K562 (cell line): Measurements from ENCODE around the gene KMT2C. TPM values are rescaled to one million over a fixed set of nuclear protein-coding genes. Genes with fewer than 3 reads are reported as not detected.

ENCODE experiments used
- ARNT ChIP-seq, 2 experiments: fragments of 450-650 bp; IDR thresholded peaks; 2 replicates each; pipeline ENCODE4 v1.6.1; 2016; ENCODE audit warnings: mild to moderate bottlenecking in 1 of 2
- DPF2 ChIP-seq: fragments of 450-650 bp; IDR thresholded peaks from 2 replicates; pipeline ENCODE4 v1.6.1; 2016
- ETV1 ChIP-seq: fragments of 450-650 bp; conservative IDR thresholded peaks from 2 replicates; pipeline ENCODE4 v1.6.1; 2016; ENCODE audit warnings: missing genetic modification characterization, control low read depth, low read depth, missing compliant biosample characterization
- FOSL1 ChIP-seq: fragments of 200-800 bp; sonication (Bioruptor generic); conservative IDR thresholded peaks from 2 replicates; pipeline ENCODE4 v1.6.1; 2016; ENCODE audit warnings: missing genetic modification characterization, missing compliant biosample characterization
- FOXK2 ChIP-seq, 2 experiments: fragments of 450-650 bp; IDR thresholded peaks in 1 of 2; conservative IDR thresholded peaks in 1 of 2; 2 replicates each; pipeline ENCODE4 v1.6.1; 2016; ENCODE audit warnings: low read depth in 2 of 2, mild to moderate bottlenecking in 1 of 2
- HDAC2 ChIP-seq: fragments of 450-650 bp; IDR thresholded peaks from 2 replicates; pipeline ENCODE4 v1.6.1; 2016; ENCODE audit warnings: mild to moderate bottlenecking
- LEF1 ChIP-seq: fragments of 450-650 bp; IDR thresholded peaks from 2 replicates; pipeline ENCODE4 v1.6.1; 2016; ENCODE audit warnings: mild to moderate bottlenecking
- MEF2D ChIP-seq: conservative IDR thresholded peaks from 2 replicates; pipeline ENCODE4 v1.6.1; 2016; ENCODE audit warnings: low read depth, missing genetic modification characterization, missing compliant biosample characterization
- NBN ChIP-seq: fragments of 450-650 bp; IDR thresholded peaks from 2 replicates; pipeline ENCODE4 v1.6.1; 2016; ENCODE audit warnings: low read depth, mild to moderate bottlenecking
- NRF1 ChIP-seq, 2 experiments: fragments of 450-650 bp; IDR thresholded peaks in 1 of 2; conservative IDR thresholded peaks in 1 of 2; 2 replicates each; pipeline ENCODE4 v1.6.1; 2014; ENCODE audit warnings: mild to moderate bottlenecking in 2 of 2
- PTBP1 ChIP-seq: fragments of 200-400 bp; formaldehyde crosslinking; IDR thresholded peaks from 2 replicates; pipeline ENCODE4 v1.6.1; 2017; ENCODE audit warnings: low read depth, low read length
- SMARCB1 ChIP-seq: IDR thresholded peaks from 2 replicates; pipeline ENCODE4 v1.6.1; 2011; ENCODE audit warnings: improper control_type of control experiment, low read depth; ENCODE audit not compliant: insufficient read length
- polyA plus RNA-seq, 8 experiments: library from polyadenylated mRNA; depleted of rRNA in 4 of 8; stranded (reverse) in 5 of 8; unstranded in 3 of 8; fragments of >200 nt; fragmentation: Nextera tagmentation in 2 of 8; fragmentation: Illumina TruSeq in 1 of 8; extraction: Ambion mirVana in 2 of 8; extraction: Trizol in 1 of 8; gene quantifications; 2 replicates each; pipeline versions ENCODE4 v1.2.1 to v1.2.3, GENCODE V29; 2011 to 2014; ENCODE audit warnings: inconsistent platforms in 1 of 8, missing spikeins in 1 of 8
- total RNA-seq, 7 experiments: library from RNA; depleted of rRNA in 6 of 7; stranded (reverse); fragments of >200 nt in 6 of 7; fragmentation: Illumina TruSeq in 2 of 7; extraction: Trizol in 2 of 7; gene quantifications; 2 replicates each; pipeline versions ENCODE4 v1.2.1 to v1.2.3, GENCODE V29; 2011 to 2021; ENCODE audit warnings: low replicate concordance in 1 of 7
- TF ChIP-seq, protein P1 (sequence below), 2 experiments: fragments of 450-650 bp in 1 of 2; sonication (generic) in 1 of 2; formaldehyde crosslinking in 1 of 2; IDR thresholded peaks in 1 of 2; conservative IDR thresholded peaks in 1 of 2; 2 replicates each; pipeline versions ENCODE4 v1.6.1 to v1.8.1; 2016 to 2023; ENCODE audit warnings: mild to moderate bottlenecking in 2 of 2, moderate library complexity in 2 of 2, inconsistent platforms in 1 of 2, missing genetic modification reagents in 1 of 2
- TF ChIP-seq, protein P2 (sequence below), 2 experiments: fragments of 450-650 bp; IDR thresholded peaks; 2 replicates each; pipeline ENCODE4 v1.6.1; 2016
- TF ChIP-seq, protein P3 (sequence below), 2 experiments: fragments of 450-650 bp; IDR thresholded peaks; 2 replicates each; pipeline ENCODE4 v1.6.1; 2016; ENCODE audit warnings: mild to moderate bottlenecking in 2 of 2, borderline replicate concordance in 1 of 2, low read depth in 1 of 2, moderate library complexity in 1 of 2
- TF ChIP-seq, protein P4 (sequence below): sonication (generic); formaldehyde crosslinking; IDR thresholded peaks from 2 replicates; pipeline ENCODE4 v1.4.0; 2020; ENCODE audit warnings: mild to moderate bottlenecking, missing genetic modification reagents

The KMT2C gene
- total and polyA plus RNA-seq, 9 of the 15 experiments (the other 6 are each of a cell fraction or from before 2014, with no cell fraction given) = 4.9 to 67.8 (median 27.1) TPM

DNA sequence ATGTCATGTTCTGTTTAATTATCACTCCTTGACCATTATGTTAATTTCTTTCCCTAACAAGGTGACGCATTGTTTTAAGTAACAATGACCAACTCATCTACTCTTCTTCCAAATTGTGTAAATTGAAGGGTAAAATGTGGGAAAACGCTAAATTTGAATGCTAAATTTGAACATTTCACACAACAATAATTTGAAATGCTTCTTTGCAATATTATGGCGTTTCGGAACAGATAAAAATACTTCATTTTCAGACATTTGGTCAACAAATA, 29.2 kb upstream of the KMT2C start (continued):
- TF ChIP-seq, protein P1, sequence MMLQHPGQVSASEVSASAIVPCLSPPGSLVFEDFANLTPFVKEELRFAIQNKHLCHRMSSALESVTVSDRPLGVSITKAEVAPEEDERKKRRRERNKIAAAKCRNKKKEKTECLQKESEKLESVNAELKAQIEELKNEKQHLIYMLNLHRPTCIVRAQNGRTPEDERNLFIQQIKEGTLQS (IDR thresholded peaks at IDR 0.05) = peak; percentile 54
- TF ChIP-seq, protein P1 (CRISPR knock-in tag; conservative IDR thresholded peaks at IDR 0.05) = no peak
- TF ChIP-seq, protein P2, sequence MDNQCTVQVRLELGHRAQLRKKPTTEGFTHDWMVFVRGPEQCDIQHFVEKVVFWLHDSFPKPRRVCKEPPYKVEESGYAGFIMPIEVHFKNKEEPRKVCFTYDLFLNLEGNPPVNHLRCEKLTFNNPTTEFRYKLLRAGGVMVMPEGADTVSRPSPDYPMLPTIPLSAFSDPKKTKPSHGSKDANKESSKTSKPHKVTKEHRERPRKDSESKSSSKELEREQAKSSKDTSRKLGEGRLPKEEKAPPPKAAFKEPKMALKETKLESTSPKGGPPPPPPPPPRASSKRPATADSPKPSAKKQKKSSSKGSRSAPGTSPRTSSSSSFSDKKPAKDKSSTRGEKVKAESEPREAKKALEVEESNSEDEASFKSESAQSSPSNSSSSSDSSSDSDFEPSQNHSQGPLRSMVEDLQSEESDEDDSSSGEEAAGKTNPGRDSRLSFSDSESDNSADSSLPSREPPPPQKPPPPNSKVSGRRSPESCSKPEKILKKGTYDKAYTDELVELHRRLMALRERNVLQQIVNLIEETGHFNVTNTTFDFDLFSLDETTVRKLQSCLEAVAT (IDR thresholded peaks at IDR 0.05) = peak in 1 of 2 experiments; percentile 4; a peak in 1 of 4 replicates
- TF ChIP-seq ETV1 (0 out of 2 replicates have a peak, but pooled peaks have one; percentile 50), LEF1 (0 out of 2 replicates have a peak, but pooled peaks have one; percentile 33), HDAC2 (0 out of 2 replicates have a peak, but pooled peaks have one; percentile 40), SMARCB1 (no peak), DPF2 (peak; percentile 49; the same call in 1 of the 2 replicates), FOXK2 (conservative IDR thresholded peaks at IDR 0.05 in 1 of 2, IDR thresholded peaks at IDR 0.05 in 1 of 2; ENCODE audit: low read depth in 2 of 2) (peak in 1 of 2 experiments; percentile 33; a peak in 1 of 4 replicates), MEF2D (no peak), PTBP1 (no peak), ARNT (IDR thresholded peaks at IDR 0.05) (peak in 1 of 2 experiments; percentile 77; a peak in 1 of 4 replicates), NBN (peak; percentile 76; the same call in 1 of the 2 replicates), NRF1 (conservative IDR thresholded peaks at IDR 0.05 in 1 of 2, IDR thresholded peaks at IDR 0.05 in 1 of 2) (no peak), FOSL1 (tag) (0 out of 2 replicates have a peak, but pooled peaks have one; percentile 9)
- TF ChIP-seq, protein P3, sequence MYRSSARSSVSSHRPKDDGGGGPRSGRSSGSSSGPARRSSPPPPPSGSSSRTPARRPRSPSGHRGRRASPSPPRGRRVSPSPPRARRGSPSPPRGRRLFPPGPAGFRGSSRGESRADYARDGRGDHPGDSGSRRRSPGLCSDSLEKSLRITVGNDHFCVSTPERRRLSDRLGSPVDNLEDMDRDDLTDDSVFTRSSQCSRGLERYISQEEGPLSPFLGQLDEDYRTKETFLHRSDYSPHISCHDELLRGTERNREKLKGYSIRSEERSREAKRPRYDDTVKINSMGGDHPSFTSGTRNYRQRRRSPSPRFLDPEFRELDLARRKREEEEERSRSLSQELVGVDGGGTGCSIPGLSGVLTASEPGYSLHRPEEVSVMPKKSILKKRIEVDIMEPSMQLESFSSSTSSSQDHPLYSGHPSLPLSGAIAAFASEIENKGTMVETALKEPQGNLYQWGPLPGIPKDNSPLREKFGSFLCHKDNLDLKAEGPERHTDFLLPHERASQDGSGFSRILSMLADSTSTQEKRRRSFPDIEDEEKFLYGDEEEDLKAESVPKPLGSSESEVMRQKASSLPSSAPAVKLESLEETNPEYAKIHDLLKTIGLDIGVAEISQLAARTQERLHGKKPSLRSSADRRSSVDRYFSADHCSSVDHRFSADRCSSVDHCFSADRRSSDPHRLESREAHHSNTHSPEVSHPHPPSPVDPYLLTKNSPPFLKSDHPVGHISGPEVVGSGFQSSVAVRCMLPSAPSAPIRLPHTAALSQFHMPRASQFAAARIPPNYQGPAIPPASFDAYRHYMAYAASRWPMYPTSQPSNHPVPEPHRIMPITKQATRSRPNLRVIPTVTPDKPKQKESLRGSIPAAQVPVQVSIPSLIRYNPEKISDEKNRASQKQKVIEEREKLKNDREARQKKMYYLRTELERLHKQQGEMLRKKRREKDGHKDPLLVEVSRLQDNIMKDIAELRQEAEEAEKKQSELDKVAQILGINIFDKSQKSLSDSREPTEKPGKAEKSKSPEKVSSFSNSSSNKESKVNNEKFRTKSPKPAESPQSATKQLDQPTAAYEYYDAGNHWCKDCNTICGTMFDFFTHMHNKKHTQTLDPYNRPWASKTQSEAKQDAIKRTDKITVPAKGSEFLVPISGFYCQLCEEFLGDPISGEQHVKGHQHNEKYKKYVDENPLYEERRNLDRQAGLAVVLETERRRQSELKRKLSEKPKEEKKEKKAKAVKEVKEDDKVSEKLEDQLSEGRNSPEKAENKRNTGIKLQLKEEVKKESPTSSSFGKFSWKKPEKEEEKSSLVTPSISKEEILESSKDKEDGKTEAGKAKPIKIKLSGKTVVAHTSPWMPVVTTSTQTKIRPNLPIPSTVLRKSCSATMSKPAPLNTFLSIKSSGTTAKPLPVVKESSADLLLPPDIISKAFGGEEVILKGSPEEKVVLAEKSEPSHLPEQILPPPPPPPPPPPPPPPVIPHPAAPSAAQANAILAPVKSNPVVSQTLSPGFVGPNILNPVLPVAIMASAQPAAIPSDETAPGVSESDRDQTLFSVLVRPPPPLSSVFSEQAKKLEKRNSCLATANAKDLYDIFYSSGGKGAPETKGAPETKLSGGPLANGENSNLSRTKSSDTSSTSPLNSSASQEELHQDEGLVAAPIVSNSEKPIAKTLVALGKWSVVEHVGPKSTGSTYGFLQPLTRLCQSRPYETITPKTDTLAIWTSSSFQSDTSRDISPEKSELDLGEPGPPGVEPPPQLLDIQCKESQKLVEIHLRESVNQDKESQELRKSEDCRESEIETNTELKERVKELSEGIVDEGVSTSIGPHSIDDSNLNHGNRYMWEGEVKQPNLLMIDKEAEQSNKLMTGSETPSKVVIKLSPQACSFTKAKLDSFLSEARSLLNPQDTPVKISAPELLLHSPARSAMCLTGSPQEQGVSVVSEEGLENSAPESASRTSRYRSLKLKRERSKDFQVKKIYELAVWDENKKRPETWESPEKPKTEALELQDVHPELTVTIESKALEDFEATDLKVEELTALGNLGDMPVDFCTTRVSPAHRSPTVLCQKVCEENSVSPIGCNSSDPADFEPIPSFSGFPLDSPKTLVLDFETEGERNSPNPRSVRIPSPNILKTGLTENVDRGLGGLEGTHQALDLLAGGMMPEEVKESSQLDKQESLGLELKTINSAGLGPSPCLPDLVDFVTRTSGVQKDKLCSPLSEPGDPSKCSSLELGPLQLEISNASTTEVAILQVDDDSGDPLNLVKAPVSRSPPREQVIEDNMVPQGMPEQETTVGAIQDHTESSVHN (IDR thresholded peaks at IDR 0.05; ENCODE audit: borderline replicate concordance in 1 of 2, low read depth in 1 of 2) = peak in 1 of 2 experiments; percentile 23; a peak in 1 of 4 replicates
- TF ChIP-seq, protein P4, sequence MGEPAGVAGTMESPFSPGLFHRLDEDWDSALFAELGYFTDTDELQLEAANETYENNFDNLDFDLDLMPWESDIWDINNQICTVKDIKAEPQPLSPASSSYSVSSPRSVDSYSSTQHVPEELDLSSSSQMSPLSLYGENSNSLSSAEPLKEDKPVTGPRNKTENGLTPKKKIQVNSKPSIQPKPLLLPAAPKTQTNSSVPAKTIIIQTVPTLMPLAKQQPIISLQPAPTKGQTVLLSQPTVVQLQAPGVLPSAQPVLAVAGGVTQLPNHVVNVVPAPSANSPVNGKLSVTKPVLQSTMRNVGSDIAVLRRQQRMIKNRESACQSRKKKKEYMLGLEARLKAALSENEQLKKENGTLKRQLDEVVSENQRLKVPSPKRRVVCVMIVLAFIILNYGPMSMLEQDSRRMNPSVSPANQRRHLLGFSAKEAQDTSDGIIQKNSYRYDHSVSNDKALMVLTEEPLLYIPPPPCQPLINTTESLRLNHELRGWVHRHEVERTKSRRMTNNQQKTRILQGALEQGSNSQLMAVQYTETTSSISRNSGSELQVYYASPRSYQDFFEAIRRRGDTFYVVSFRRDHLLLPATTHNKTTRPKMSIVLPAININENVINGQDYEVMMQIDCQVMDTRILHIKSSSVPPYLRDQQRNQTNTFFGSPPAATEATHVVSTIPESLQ = no peak
